Measurements from ENCODE around the gene ZDHHC14.

The ZDHHC14 gene

DNA sequence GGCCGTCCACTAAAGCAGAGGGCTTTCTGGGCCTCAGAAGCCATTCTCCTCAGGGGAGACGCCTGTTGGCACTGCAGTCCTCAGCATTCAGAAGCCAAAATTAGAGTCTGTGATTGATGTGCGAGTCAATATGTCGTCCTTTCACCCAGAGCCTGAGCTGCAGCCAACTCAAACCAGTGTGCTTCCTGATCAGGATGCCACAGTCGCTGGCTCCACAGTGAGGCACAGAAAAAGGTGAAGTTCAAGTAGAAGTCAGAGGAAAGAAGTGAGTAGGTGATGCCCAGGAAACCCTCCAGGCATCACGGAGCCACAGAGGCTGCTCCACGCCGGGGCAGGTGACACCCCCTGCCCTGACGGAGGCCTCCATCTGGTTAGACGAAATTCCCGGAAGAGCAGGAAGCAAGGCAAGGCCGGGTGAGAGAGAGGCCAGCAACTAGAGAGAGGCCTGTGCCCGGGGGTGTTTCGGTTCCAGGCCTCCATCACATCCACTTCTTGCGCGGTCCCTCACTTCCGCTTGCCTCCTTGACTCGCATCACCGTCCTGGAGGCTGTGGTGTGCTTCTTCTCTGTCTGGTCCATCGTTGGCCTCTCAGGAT lies 264.3 kb downstream of the ZDHHC14 start:
- Histone ChIP-seq H3K36me3 (ENCODE audit: control insufficient read depth, insufficient read depth, low read length) (no peaks in the 10 kb centered on the region), H3K9me3 (ENCODE audit: control insufficient read depth, insufficient read depth, low read length) (no peaks in the 10 kb centered on the region), H3K27me3 (ENCODE audit: control insufficient read depth, insufficient read depth, low read length) (no peaks in the 10 kb centered on the region), H3K9ac (ENCODE audit: low read depth, low read length) (no peak overlapping the region), H3K27ac (ENCODE audit: low read depth, low read length) (no peak overlapping the region), H3K4me1 (ENCODE audit: control insufficient read depth, insufficient read depth, low read length) (no peaks in the 10 kb centered on the region), H3K4me3 (ENCODE audit: low read depth, low read length) (no peak overlapping the region)

DNA sequence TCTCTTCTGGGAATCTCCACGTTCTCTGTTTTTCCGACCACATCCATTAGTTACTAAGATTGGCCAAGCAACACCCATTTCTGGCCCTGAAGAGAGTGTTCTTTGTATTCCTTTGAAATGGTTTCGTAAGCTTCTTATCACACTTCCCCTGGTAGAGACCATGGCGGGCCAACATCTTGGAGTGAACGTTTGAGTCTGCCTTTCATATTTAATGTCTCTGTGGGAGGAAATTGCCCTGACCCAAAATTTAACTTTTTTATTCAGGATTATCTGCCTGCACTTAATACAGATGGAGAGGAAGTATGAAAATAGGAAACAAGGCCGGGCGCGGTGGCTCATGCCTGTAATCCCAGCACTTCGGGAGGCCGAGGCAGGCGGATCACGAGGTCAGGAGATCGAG lies 265.0 kb downstream of the ZDHHC14 start:
- Histone ChIP-seq H3K4me1 (ENCODE audit: control insufficient read depth, insufficient read depth, low read length) (no peaks in the 10 kb centered on the region), H3K27me3 (ENCODE audit: control insufficient read depth, insufficient read depth, low read length) (no peaks in the 10 kb centered on the region), H3K9me3 (ENCODE audit: control insufficient read depth, insufficient read depth, low read length) (no peaks in the 10 kb centered on the region), H3K27ac (ENCODE audit: low read depth, low read length) (no peak overlapping the region), H3K36me3 (ENCODE audit: control insufficient read depth, insufficient read depth, low read length) (no peaks in the 10 kb centered on the region), H3K4me3 (ENCODE audit: low read depth, low read length) (no peak overlapping the region), H3K9ac (ENCODE audit: low read depth, low read length) (no peak overlapping the region)

GRCh38 chr6:157647261-157647915 lies 266.4 kb downstream of the ZDHHC14 start:
- Histone ChIP-seq H3K4me1 (ENCODE audit: control insufficient read depth, insufficient read depth, low read length) (no peaks in the 10 kb centered on the region), H3K9ac (ENCODE audit: low read depth, low read length) (no peak overlapping the region)

DNA sequence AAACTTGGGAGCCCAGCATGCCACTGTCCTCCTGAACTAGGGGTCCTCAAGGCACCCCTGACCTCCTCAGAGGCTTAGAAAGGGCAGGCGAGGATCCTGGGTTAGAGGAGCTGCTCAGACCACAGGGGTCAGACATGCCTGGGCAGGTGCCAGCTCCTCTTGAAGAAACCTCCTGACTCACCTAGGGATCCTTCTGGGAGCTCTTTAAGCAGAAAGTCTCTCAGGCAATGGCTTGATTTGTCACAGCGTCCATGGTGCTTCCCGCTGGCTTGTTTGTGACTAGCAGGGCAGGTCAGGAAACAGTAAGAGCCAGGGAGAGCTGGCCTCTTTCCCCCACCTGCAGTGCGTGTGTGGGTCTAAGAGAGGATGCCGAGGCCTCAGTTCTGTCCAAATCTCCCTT lies 267.6 kb downstream of the ZDHHC14 start:
- no peaks in the 10 kb centered on the region for H3K4me1 ChIP-seq (ENCODE audit: control insufficient read depth, insufficient read depth, low read length)
- no peak overlapping the region for H3K27ac ChIP-seq (ENCODE audit: low read depth, low read length)
- H3K9me3 ChIP-seq (ENCODE audit: control insufficient read depth, insufficient read depth, low read length): no peaks in the 10 kb centered on the region
- H3K27me3 ChIP-seq (ENCODE audit: control insufficient read depth, insufficient read depth, low read length): no peaks in the 10 kb centered on the region
- H3K36me3 ChIP-seq (ENCODE audit: control insufficient read depth, insufficient read depth, low read length): no peaks in the 10 kb centered on the region
- H3K4me3 ChIP-seq (ENCODE audit: low read depth, low read length): no peak overlapping the region
- H3K9ac ChIP-seq (ENCODE audit: low read depth, low read length): no peak overlapping the region

More at GRCh38 chr6:157647261-157647915, 266.4 kb downstream of the ZDHHC14 start:
- Histone ChIP-seq H3K27ac (ENCODE audit: low read depth, low read length) (no peak overlapping the region), H3K36me3 (ENCODE audit: control insufficient read depth, insufficient read depth, low read length) (no peaks in the 10 kb centered on the region), H3K4me3 (ENCODE audit: low read depth, low read length) (no peak overlapping the region), H3K9me3 (ENCODE audit: control insufficient read depth, insufficient read depth, low read length) (no peaks in the 10 kb centered on the region), H3K27me3 (ENCODE audit: control insufficient read depth, insufficient read depth, low read length) (no peaks in the 10 kb centered on the region)

GRCh38 chr6:157649311-157650260 lies 268.6 kb downstream of the ZDHHC14 start:
- Histone ChIP-seq H3K9me3 (ENCODE audit: control insufficient read depth, insufficient read depth, low read length) (no peaks in the 10 kb centered on the region), H3K36me3 (ENCODE audit: control insufficient read depth, insufficient read depth, low read length) (no peaks in the 10 kb centered on the region), H3K9ac (ENCODE audit: low read depth, low read length) (no peak overlapping the region), H3K4me1 (ENCODE audit: control insufficient read depth, insufficient read depth, low read length) (no peaks in the 10 kb centered on the region), H3K27ac (ENCODE audit: low read depth, low read length) (no peak overlapping the region), H3K4me3 (ENCODE audit: low read depth, low read length) (no peak overlapping the region), H3K27me3 (ENCODE audit: control insufficient read depth, insufficient read depth, low read length) (no peaks in the 10 kb centered on the region)

GRCh38 chr6:157650261-157650640 lies 269.3 kb downstream of the ZDHHC14 start:
- Histone ChIP-seq H3K9me3 (ENCODE audit: control insufficient read depth, insufficient read depth, low read length) (no peaks in the 10 kb centered on the region), H3K9ac (ENCODE audit: low read depth, low read length) (no peak overlapping the region), H3K27me3 (ENCODE audit: control insufficient read depth, insufficient read depth, low read length) (no peaks in the 10 kb centered on the region), H3K4me1 (ENCODE audit: control insufficient read depth, insufficient read depth, low read length) (no peaks in the 10 kb centered on the region), H3K4me3 (ENCODE audit: low read depth, low read length) (no peak overlapping the region), H3K27ac (ENCODE audit: low read depth, low read length) (no peak overlapping the region), H3K36me3 (ENCODE audit: control insufficient read depth, insufficient read depth, low read length) (no peaks in the 10 kb centered on the region)

DNA sequence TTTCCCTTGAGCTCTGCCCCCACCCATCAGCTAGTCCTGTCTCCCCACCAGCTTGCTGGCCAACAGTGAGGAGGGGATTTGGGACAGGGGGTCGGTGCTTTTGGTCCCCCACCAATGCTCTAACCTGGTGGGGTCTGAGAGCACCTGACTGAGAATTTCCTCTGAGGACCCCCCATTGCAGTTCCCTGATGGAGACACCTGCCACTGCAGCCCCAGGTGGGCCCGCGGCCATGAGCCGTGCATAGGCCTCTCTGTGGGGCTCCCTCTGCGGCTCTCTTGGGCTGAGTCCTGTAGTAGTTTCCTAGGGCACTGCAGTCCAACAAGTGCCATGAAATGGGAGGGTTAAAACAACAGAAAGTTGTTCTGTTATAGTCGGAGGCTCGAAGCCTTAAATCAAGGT lies 269.8 kb downstream of the ZDHHC14 start:
- Histone ChIP-seq H3K4me3 (ENCODE audit: low read depth, low read length) (no peak overlapping the region), H3K36me3 (ENCODE audit: control insufficient read depth, insufficient read depth, low read length) (no peaks in the 10 kb centered on the region), H3K9me3 (ENCODE audit: control insufficient read depth, insufficient read depth, low read length) (no peaks in the 10 kb centered on the region), H3K9ac (ENCODE audit: low read depth, low read length) (no peak overlapping the region), H3K4me1 (ENCODE audit: control insufficient read depth, insufficient read depth, low read length) (no peaks in the 10 kb centered on the region), H3K27ac (ENCODE audit: low read depth, low read length) (no peak overlapping the region), H3K27me3 (ENCODE audit: control insufficient read depth, insufficient read depth, low read length) (no peaks in the 10 kb centered on the region)

DNA sequence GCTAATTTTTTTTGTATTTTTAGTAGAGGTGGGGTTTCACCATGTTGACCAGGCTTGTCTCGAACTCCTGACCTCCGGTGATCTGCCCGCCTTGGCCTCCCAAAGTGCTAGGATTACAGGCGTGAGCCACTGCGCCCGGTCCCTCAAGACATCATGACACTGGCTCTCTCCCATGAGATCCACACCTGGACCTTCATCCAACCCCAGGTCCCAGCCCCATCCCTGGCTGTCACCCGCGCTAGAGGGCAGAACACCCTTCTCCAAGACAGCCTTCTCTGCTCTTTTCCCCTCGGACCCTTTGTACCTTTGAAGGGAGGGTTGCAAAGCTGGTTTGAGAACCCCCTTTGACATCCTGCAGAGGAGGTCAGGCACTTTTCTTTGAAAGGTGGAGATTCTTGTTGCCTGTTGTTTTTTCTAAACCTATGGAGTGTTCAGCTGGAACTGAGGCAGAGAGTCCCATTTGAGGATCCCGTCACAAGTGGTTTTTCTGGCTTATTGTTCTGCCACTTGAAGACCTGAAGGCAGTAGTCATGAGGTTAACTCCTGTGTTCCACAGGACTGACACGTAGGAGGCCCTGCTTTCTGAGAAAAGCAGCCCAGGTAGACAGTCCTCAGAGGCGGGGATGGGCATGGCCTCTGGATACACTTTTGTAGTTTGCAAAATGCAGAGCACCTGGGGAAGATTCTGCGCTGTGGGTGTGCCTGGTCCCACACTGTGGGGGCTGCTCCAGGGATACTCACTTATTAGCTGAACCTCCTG lies 270.9 kb downstream of the ZDHHC14 start:
- H3K4me3 ChIP-seq (ENCODE audit: low read depth, low read length): no peak overlapping the region
- H3K36me3 ChIP-seq (ENCODE audit: control insufficient read depth, insufficient read depth, low read length): no peaks in the 10 kb centered on the region
- H3K4me1 ChIP-seq (ENCODE audit: control insufficient read depth, insufficient read depth, low read length): no peaks in the 10 kb centered on the region
- H3K9ac ChIP-seq (ENCODE audit: low read depth, low read length): no peak overlapping the region
- H3K27ac ChIP-seq (ENCODE audit: low read depth, low read length): no peak overlapping the region
- H3K9me3 ChIP-seq (ENCODE audit: control insufficient read depth, insufficient read depth, low read length): no peaks in the 10 kb centered on the region
- no peaks in the 10 kb centered on the region for H3K27me3 ChIP-seq (ENCODE audit: control insufficient read depth, insufficient read depth, low read length)

DNA sequence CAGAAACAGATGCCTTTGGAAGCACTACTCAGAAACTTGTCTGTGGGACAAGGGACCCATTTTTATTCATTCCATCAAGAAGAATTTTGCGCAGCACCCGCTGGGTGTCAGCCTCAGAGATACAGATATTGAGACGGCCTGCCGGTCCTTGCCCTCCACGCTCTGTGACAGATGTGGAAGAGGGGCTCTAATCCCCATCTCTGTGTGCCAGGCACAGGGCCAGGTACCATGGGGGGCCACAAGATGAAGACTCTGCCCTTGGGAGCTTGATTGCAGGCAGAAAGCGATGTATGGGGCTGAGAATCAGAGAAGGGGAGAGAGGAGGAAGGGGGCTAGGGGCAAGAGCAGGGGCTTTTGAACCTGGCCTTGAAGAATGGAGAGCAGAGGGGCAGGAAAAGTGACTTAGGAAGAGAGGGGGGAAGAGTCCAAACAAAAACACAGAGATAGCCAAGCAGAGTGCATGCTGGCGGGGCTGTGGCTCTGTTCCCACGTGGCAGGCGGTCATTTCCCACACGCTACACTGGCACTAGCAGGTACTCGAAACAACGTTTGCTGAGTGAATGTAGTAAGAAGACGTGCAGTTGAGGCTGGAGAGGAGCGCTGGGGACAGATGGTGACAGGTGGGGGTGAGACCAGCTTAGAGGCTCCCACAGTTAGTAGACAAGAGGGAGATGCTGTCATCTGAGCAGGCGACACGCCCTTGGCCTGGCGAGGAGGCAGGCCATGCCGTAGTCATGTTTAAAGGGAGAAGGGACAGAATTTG lies 271.8 kb downstream of the ZDHHC14 start:
- no peaks in the 10 kb centered on the region for H3K36me3 ChIP-seq (ENCODE audit: control insufficient read depth, insufficient read depth, low read length)
- no peaks in the 10 kb centered on the region for H3K9me3 ChIP-seq (ENCODE audit: control insufficient read depth, insufficient read depth, low read length)
- no peak overlapping the region for H3K9ac ChIP-seq (ENCODE audit: low read depth, low read length)
- H3K4me3 ChIP-seq (ENCODE audit: low read depth, low read length): no peak overlapping the region
- no peaks in the 10 kb centered on the region for H3K4me1 ChIP-seq (ENCODE audit: control insufficient read depth, insufficient read depth, low read length)
- no peak overlapping the region for H3K27ac ChIP-seq (ENCODE audit: low read depth, low read length)
- H3K27me3 ChIP-seq (ENCODE audit: control insufficient read depth, insufficient read depth, low read length): no peaks in the 10 kb centered on the region

GRCh38 chr6:157653521-157653920 lies 272.5 kb downstream of the ZDHHC14 start:
- no peak overlapping the region for H3K4me3 ChIP-seq (ENCODE audit: low read depth, low read length)
- H3K9me3 ChIP-seq (ENCODE audit: control insufficient read depth, insufficient read depth, low read length): no peaks in the 10 kb centered on the region
- H3K27ac ChIP-seq (ENCODE audit: low read depth, low read length): no peak overlapping the region
- no peak overlapping the region for H3K9ac ChIP-seq (ENCODE audit: low read depth, low read length)
- H3K27me3 ChIP-seq (ENCODE audit: control insufficient read depth, insufficient read depth, low read length): no peaks in the 10 kb centered on the region
- no peaks in the 10 kb centered on the region for H3K36me3 ChIP-seq (ENCODE audit: control insufficient read depth, insufficient read depth, low read length)
- H3K4me1 ChIP-seq (ENCODE audit: control insufficient read depth, insufficient read depth, low read length): no peaks in the 10 kb centered on the region

Measured in HUES48 (cell line).